Stimulated activated CD8-positive, alpha-beta memory T cell treated with anti-CD3 and anti-CD28 coated beads, Interleukin-12 subunit alpha, Interleukin-12 subunit beta, amount 100 ng/mL, for 1 hour (primary cell): Measurements from ENCODE around the gene ZNF484.
A peak's percentile ranks its signal among the peaks of the same experiment; 100 is the strongest.
"Not testable (repeated sequence)": the region's sequence is repeated elsewhere in the genome, so short reads cannot be mapped to it uniquely, and the experiment has no call there.

Experiments used
- DNase-seq: peaks from one replicate; pipeline ENCODE4 v3.0.0-alpha.2; 2020; ENCODE audit warnings: low read depth

ZNF484 gene

GRCh38 chr9:92877531-92878430 lies at the start of gene ZNF484:
Gene ZNF484 (minus strand): TSS chr9:92878038. CDS start chr9:92875029, 3,009 bp downstream.
- DNase-seq: peak; percentile 99

- DNase-seq: no peak
Observed at GRCh38 chr9:92920437-92920836, 42.6 kb upstream of the ZNF484 start.

- DNase-seq: no peak
Observed at GRCh38 chr9:92917176-92917800, 39.5 kb upstream of the ZNF484 start.

GRCh38 chr9:92911511-92912475 lies 34.0 kb upstream of the ZNF484 start:
- no peak for DNase-seq

- not testable (repeated sequence) for DNase-seq
Observed at GRCh38 chr9:92905137-92905536, 27.3 kb upstream of the ZNF484 start.

GRCh38 chr9:92897323-92897722 lies 19.5 kb upstream of the ZNF484 start:
- DNase-seq: no peak

- DNase-seq: no peak
Observed at GRCh38 chr9:92895812-92896436, 18.1 kb upstream of the ZNF484 start.

- DNase-seq: no peak
Observed at GRCh38 chr9:92894711-92895362, 17.0 kb upstream of the ZNF484 start.

- DNase-seq: not testable (repeated sequence)
Observed at GRCh38 chr9:92893916-92894610, 16.2 kb upstream of the ZNF484 start.

- DNase-seq: not testable (repeated sequence)
Observed at GRCh38 chr9:92892276-92892675, 14.4 kb upstream of the ZNF484 start.

- no peak for DNase-seq
Observed at GRCh38 chr9:92890761-92891160, 12.9 kb upstream of the ZNF484 start.

- DNase-seq: no peak
Observed at GRCh38 chr9:92887880-92888338, 10.1 kb upstream of the ZNF484 start.

- not testable (repeated sequence) for DNase-seq
Observed at GRCh38 chr9:92886846-92887610, 9.2 kb upstream of the ZNF484 start.

- DNase-seq: not testable (repeated sequence)
Observed at GRCh38 chr9:92883666-92884405, 6.0 kb upstream of the ZNF484 start.

GRCh38 chr9:92882276-92882675 lies 4.4 kb upstream of the ZNF484 start:
- no peak for DNase-seq

- DNase-seq: no peak
Observed at GRCh38 chr9:92875373-92875772, 2.5 kb downstream of the ZNF484 start.

GRCh38 chr9:92870289-92870688 lies 7.5 kb downstream of the ZNF484 start:
- no peak for DNase-seq

- not testable (repeated sequence) for DNase-seq
Observed at GRCh38 chr9:92866600-92866999, 11.2 kb downstream of the ZNF484 start.

GRCh38 chr9:92864152-92864551 lies 13.7 kb downstream of the ZNF484 start:
- DNase-seq: no peak
